Non-pigmented ciliary epithelial cell (primary cell): ENCODE measurements around the gene FHIT.
A peak's percentile ranks its signal among the peaks of the same experiment; 100 is the strongest.
"Not testable (repeated sequence)": the region's sequence is repeated elsewhere in the genome, so short reads cannot be mapped to it uniquely, and the experiment has no call there.

ENCODE experiments used
- DNase-seq: peaks from one replicate; pipeline ENCODE4 v3.0.0-alpha.2; 2010; ENCODE audit warnings: low read depth

FHIT gene

DNA sequence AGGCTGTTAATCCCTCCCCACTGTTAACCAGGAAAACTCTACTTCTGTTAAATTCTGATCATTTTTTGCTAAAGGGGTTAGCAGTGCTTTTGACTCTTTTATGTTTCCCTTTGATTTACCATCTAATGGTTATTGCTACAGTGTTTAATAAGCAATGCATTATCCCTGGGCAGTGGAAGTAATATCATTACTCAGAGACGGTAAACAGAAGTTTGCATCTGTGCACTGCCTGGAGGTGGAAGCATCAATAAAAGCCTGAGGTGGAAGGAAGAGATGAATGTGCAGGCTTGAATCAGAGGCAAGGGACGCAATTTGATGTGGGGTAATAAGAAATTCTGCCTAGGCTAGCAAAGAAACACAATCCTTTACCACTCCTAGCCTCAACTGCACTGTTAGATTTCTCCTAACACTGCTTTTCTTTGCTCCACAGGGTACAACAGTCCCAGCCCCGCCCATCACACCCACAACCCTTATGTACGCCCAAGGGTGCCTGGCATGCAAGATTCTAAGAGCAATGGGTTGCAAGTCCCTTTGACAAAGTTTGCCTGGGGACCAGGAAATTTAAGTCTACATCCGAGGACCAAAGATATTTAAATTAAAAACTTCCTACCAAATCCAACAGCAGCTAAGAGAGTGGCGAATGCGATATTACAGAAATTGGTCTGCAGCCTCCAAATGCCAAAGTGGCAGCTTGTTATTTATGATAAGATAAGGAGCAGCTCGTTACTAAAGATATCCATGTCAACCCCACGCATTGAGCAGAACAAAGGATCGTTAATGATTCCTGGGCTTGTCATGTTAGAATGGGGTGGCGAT is 261.4 kb downstream of the FHIT start:
- DNase-seq = no peak

- not testable (repeated sequence) for DNase-seq
These were observed 264.1 kb downstream of the FHIT start for GRCh38 chr3:60987191-60987590.

GRCh38 chr3:60986552-60986951 is 264.7 kb downstream of the FHIT start:
- no peak for DNase-seq

DNA sequence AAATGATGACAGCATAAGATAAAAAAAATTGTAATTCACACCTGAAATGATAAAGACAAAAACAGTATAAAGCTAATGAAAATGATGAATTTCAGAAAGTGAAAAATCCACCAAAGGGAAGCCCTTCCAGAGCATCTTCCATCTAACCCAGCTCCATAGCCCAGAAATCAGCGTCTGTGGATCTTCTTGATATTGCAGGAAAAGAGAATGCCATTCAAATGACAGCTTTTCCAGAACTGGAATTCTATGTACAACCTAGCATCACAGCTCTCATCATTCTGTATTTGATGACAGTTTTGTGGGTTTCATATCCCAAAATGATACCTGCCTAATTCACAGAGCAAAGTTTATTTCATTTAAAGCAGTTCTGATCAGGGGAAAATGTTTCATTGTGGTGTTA is 267.3 kb downstream of the FHIT start:
- DNase-seq = no peak

DNA sequence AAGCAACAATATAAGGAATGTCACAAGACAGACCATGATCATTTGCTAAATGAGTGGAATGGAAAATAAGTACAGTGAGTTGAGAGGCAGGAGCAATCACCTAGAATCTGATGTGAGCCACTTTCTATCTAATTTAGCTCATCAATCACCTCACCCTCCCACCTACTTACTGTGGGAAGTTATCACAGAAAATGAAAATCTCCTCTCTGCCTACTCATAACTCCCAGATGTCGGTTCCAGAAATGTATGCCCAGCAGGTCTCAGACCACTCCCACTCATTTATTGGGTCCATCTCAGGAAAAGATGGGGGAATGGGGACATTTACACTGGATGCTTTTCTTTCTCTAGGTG is 270.9 kb downstream of the FHIT start:
- no peak for DNase-seq

DNA sequence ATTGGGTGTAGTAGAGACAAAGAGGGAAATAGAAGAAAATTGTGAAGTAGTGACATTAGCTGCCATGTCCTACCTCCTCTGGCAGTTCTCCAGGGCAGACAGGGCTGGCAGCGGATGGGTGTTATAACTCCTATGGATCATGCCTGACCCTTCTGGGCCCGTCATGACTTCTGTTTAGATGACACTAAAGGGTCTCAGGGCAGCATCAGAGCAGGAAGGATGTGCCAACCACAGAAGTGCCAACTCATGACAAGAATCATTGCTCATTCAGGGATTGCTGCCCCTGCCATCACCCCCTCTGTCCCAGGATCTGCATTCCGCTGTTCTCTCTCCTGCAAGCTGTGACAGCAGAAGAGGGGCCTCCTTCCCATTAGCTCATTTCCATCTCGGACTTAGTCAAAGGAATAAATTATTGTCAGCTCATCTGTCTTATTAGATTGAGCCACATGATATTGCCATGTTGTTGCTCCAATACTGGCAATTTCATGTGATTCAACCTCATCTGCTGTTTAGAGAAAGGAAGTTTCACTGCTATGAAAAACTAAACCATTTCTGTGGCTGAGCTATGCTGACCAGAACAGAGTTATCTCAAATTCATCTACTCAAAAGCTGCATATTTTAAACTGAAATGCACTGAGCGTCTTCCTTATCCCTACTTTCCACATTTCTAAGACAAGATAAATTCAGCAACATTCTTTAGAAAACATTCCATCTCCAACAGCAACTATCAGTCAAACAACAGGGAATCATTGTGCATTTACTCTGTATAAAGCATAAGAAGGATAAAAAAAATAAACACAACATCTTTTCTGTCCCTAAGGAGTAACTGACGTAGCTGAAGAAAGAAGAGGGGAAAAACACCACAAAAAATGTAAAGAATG is 271.6 kb downstream of the FHIT start:
- peak; percentile 3 for DNase-seq

GRCh38 chr3:60973321-60973720 is 277.9 kb downstream of the FHIT start:
- no peak for DNase-seq

- DNase-seq = no peak
These were observed 278.7 kb downstream of the FHIT start for GRCh38 chr3:60972599-60972998.

DNA sequence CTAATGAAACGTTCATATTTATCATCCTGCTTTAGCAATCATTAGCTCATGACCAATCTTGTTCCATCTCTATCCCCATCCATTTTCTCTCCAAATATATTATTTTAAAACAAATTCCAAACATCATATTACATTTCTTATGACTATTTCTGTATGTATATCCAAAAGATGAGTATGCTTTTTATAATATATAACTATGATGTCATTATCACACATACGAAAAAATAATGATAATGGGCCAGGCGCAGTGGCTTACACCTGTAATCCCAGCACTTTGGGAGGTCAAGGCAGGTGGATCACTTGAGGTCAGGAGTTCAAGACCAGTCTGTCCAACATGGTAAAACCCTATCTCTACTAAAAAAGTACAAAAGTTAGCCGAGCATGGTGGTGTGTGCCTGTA is 280.4 kb downstream of the FHIT start:
- DNase-seq = no peak

DNA sequence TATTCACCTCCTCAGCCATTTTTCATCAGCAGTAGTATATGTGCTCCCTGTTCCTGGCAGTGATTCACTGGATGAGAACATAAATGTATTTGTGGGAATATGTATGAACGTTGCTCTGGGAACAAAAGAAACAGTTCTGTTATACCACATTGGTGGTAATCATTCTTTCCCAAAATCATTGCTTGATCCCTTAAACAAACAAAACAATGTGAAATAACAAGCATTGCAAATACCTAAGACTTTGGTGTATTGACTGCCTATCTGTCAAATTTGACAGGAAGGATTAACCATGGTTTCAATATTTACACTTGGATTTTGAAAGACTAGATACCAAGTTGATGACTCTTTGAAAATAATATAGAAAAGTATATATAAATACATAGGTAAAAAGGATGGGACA is 284.1 kb downstream of the FHIT start:
- DNase-seq = no peak

DNA sequence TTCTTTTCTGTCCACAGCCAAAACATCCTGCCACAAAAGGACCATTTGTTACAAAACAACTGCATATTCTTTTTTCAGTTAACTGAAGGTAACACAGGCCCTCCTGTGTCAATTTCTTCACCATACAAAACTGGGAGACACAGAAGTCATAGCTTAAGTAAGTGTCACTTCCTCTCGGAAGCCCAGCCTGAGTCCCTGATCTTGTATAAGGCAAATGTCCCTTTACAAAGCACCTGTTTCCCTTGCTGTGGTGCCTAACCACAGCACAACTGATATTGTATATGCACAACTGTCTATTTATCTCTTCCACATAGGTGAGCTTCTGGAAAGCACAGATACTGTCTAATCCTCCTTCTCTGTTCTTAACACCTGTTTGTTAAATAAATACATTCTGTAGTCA is 293.7 kb downstream of the FHIT start:
- DNase-seq = no peak

DNA sequence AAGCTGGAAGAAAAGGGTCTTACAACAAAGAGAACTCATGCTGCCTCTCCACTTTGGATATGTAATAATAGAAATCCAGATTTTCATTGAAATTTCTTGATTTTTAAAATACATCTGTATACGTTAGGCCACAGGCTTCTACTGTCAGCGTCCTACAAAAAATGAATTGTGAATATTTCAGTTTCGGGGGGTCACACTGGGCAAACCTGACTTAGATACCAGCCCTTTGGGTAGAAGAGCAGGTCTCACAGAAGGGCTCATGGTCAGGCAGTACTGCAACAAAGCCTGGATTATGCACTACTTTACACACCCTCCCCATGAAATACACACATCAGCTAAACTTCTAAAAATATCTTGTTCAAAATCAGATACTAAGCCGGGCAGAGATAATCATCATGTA is 294.5 kb downstream of the FHIT start:
- DNase-seq = no peak

DNA sequence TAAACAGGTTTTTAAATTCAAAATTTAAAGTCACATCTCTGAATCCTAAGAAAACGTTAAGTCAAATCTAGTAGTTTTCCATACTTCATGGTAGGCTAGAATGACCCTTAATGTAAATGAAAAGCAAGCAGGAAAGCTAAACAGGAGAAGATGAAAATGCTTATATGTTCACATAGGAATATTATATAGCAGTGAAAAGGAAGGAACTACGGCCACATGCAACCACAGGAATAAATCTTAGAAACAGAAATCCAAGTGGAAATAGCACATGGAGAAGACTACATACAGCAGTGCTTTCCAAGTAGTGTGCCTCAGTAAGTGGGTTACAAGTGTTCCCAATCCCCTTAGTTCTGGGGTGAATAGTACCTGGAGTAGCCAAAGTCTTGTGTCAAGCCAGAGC is 296.2 kb downstream of the FHIT start:
- no peak for DNase-seq

GRCh38 chr3:60954048-60954447 is 297.2 kb downstream of the FHIT start:
- DNase-seq = no peak

DNA sequence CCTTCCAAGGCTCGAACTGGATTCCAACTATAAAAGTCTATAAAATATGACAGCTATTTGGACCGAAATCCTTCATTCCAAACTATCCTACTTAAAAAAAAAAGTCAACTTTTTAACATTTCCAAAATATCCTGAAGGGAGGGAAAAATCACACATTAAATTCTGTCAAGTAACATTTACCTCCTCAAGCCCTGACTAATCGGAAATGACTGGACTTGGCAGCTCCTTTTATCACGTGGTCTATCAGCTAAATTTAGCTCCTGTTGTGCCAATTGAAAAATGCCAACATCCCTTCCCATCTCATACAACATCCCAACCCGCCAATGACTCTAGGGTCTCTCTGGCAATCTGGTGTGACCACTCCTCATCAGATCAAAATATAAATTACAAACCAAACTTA is 297.9 kb downstream of the FHIT start:
- no peak for DNase-seq

DNA sequence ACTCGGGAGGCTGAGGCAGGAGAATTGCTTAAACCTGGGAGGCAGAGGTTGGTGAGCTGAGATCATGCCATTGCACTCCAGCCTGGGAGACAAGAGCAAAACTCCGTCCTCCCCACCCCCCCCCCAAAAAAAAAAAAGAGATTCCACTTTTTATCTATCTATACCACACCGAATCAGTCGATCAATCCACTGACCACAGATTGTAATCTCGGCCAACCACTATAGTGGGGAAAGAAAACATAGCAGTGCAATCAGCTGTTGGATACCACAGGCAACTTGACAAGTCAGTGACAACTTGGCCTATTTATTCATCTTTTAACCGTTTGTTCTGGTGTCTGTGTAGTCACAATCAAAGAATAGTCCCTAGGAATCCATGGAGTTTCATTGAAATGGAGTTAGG is 299.2 kb downstream of the FHIT start:
- no peak for DNase-seq

- DNase-seq = no peak
These were observed 302.1 kb downstream of the FHIT start for GRCh38 chr3:60949146-60949545.

GRCh38 chr3:60948488-60948887 is 302.8 kb downstream of the FHIT start:
- no peak for DNase-seq

DNA sequence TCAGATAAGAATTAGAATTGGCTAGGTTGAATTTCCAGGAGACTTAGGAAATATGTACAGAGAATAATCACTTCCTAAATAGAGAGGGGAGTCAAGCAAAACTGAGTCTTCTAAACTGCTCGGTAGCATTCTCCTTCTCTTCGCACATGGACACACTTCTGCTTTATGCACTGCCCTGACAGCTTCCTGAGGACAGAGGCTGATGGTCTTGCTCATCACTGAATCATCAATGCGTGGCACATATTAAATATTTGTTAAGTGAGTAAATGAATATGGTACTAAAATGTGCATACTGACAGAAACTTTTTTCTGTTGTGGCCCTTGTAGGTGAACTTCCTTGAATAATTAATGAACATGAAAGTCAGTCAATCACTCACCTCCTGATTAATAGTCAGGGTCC is 315.5 kb downstream of the FHIT start:
- peak; percentile 61 for DNase-seq

DNA sequence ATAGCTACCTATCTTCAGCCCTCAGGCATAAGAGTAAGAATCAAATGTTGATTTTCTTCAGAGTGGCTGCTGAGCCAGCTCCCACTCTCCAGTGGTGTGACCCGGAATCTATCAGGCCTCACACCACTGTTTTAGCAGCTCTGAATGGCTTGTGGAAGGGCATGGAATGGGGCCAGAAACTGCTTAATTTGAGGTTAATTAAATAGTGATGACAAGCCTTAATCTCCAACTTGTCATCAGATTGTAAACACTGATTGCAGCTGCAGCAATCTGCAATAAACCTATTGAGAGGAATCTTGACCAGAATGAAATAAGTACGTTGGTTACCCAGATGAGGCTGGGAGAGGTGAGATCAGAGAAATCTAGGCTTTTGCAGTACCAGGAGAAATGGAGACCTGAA is 317.4 kb downstream of the FHIT start:
- DNase-seq = no peak

GRCh38 chr3:60932643-60933042 is 318.6 kb downstream of the FHIT start:
- DNase-seq = no peak

GRCh38 chr3:60932170-60932569 is 319.1 kb downstream of the FHIT start:
- no peak for DNase-seq

DNA sequence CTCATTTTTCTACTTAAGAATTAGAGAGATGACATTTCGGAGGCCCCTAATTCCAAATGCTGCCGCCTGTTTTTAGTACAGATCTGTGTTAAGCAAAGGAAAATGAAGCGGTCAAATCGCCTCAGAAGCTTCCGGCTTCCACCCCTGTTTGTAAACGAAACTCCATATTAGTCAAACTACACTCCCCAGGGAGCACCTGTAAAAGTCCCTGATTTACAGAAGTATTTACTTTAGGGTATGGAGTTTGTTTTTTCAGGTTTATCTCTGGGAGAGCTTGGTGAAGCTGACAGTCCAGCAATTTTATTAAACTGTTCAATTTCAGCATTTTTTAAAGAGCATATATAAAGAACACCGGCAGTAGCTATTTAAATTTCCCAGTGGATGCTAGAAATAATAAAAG is 319.8 kb downstream of the FHIT start:
- DNase-seq = no peak

GRCh38 chr3:60920519-60920918 is 330.7 kb downstream of the FHIT start:
- no peak for DNase-seq
